Measurements from ENCODE around the gene TST.
"Not testable (repeated sequence)": the region's sequence is repeated elsewhere in the genome, so short reads cannot be mapped to it uniquely, and the experiment has no call there.

Gene TST

DNA sequence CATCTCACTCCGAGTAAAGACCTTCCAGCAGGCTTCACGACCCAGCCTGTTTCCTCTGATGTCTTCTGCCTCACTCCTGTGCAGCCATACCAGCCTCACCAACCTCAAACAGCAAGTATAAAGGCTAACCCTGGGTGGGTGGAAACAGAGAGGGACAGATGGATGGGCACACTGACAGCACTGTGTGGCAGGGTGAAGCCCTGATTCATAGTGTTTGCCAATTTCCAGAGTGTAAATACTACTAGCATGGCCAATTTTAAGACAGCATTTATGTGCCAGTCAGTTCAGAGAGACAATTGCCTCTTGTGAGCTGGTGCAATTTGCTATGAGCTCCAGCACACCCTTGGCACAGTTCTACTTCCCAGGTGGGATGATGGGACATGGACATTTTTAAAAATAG is 21.5 kb downstream of the TST start:
- intact Hi-C loops (cut with DNase I): no loop called here
- peak in 1 of 10 donors; percentile 70 for DNase-seq

DNA sequence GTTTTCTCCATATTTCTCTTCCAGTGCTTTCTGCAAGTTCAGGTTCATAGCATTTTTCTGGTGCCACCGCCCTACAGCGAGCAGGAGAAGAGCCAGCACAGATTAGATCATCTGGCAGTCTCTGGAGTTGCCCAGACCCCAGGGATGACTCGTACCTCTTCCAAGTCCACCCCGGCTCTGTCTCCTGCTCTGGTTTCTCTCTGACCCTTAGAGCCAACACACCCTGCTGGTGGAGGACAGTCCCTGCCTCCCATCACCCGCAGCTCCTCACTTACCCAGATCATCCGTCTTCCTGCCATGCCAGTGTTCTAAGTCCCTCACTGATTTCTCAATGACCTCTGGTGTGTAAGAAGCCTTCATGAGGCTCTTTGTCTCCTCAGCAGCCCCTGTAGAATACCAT is 28.0 kb downstream of the TST start:
- no peak for DNase-seq
- intact Hi-C loops (cut with DNase I): no loop called here

- no peak for DNase-seq
- intact Hi-C loops (cut with DNase I): no loop called here
Measured at GRCh38 chr22:36990457-36990856, 28.8 kb downstream of the TST start.

DNA sequence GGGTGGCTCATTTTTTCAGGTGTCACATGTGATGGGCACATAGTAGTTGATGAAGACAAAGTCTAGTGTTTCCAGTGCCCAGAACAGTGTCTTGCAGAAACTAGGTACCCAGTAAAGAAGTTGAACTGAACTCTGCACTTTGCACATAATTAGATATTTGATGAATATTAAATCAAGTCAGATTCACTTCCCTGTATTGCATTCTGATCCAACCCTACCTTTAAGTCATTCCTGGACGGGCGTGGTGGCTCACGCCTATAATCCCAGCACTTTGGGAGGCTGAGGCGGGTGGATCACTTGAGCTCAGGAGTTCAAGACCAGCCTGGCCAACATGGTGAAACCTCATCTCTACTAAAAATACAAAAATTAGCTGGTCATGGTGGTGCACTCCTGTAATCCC is 30.2 kb downstream of the TST start:
- DNase-seq; intact Hi-C loops (cut with DNase I): not testable (repeated sequence)

GRCh38 chr22:36988075-36988832 is 31.0 kb downstream of the TST start:
- no peak for DNase-seq
- intact Hi-C loops (cut with DNase I): no loop called here

GRCh38 chr22:36986242-36986821 is 32.9 kb downstream of the TST start:
- no peak for DNase-seq
- intact Hi-C loops (cut with DNase I): loop anchor here (2.0 kb wide), 1 partner anchor 16 kb away; no protein-coding TSS in a partner anchor

- intact Hi-C loops (cut with DNase I): no loop called here
- DNase-seq: no peak
Measured at GRCh38 chr22:36985211-36985889, 33.9 kb downstream of the TST start.

- intact Hi-C loops (cut with DNase I): no loop called here
- DNase-seq: no peak
Measured at GRCh38 chr22:36982136-36982535, 37.1 kb downstream of the TST start.

DNA sequence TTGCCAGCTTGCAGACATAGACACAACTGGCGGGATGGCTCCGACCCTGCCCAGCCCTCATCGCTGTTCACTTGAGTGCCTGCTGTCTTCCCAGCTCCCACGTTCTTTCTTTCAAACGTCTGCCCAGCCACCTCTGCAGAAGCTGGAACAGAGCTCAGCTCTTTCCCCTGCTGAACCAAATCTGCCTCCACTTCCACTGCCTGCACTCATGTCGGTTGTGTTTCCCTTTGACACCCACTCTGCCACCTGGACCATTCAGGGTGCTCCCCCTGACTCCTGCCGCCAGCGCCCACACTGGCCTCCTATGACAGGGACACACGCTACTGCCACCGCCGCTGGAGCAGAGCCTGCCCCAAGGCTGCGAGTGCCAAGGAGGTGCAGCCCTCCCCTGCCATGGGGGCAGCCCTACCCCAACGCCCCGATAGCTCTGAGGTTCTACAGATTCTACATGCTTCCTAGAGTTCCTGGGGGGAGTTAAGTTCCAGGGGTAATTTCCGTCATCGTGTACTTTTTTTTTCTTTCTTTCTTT is 37.9 kb downstream of the TST start:
- DNase-seq: peak in 2 of 10 donors; percentile 75 to 87
- intact Hi-C loops (cut with DNase I): no loop called here

- intact Hi-C loops (cut with DNase I): loop anchor here (2.0 to 5.0 kb wide), 2 partner anchors 107 to 122 kb away; no protein-coding TSS in a partner anchor
Measured at GRCh38 chr22:36979016-36979910, 40.0 kb downstream of the TST start.

GRCh38 chr22:36977947-36978660 is 41.1 kb downstream of the TST start:
- peak; percentile 79 to 98 (median 90) for DNase-seq
- intact Hi-C loops (cut with DNase I): loop anchor here (1.0 to 5.0 kb wide), 3 partner anchors 106 to 196 kb away; no protein-coding TSS in a partner anchor

More at GRCh38 chr22:36979016-36979910, 40.0 kb downstream of the TST start:
- DNase-seq: no peak

- peak in 7 of 10 donors; percentile 29 to 89 (median 44) for DNase-seq
- intact Hi-C loops (cut with DNase I): loop anchor here (5.0 kb wide), 1 partner anchor 105 kb away; no protein-coding TSS in a partner anchor
Measured at GRCh38 chr22:36977401-36977861, 41.8 kb downstream of the TST start.

DNA sequence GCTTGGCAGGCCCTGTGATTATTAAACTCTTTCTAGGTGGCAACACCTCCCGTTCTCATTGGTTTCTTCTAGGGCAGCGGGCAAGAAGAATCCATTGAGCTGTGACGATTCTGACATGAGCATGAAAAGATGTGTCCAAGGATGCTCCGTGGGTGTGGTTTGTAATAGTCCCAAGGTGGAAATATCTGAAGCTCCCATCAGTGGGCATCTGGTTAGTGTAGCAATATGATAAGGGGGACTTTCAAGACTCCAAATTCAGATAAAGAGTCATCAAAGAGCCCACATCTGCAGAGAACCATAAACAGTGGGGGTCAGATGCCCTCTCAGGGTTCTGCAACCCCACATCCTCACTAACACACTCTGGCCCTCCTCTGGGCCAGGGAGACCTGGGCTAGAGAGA is 42.6 kb downstream of the TST start:
- DNase-seq: no peak
- intact Hi-C loops (cut with DNase I): loop anchor here (5.0 kb wide), 1 partner anchor 104 kb away; no protein-coding TSS in a partner anchor

DNA sequence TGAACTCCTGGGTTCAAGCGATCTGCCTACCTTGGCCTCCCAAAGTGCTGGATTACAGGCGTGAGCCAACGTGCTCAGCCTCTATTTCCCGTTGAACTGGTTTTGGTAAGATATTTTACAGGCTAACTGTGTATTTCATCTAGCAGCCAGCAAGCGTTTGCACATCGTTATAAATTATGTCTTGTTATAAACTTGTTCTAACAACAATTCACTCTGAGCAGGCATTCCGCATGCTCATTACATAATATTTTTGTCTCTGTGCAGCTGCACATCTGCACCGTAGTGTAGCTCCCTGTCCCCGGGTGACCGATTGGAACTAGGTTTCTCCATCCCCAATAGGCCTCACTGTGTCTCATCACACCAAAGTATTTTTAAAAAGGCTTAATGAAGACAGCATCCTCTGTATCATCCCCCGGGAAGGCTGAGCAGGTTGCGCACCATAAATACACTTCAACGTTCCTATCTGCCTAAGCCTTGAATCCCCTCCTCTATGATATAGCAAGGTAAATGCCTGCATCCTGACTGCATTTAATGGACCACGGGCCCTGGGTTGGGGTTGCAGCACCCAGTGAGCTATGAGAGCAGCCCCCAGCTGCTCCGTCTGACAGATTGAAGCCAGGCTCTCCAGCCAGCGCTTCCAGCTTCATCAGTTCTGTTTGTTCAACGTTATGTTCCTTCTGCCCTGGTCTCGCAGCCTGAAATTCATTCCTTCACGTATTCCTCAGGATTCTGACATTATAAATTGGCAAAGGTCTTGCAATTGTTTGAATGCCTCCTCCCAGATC is 47.7 kb downstream of the TST start:
- DNase-seq: peak in 3 of 10 donors; percentile 7 to 54 (median 17)
- intact Hi-C loops (cut with DNase I): no loop called here

DNA sequence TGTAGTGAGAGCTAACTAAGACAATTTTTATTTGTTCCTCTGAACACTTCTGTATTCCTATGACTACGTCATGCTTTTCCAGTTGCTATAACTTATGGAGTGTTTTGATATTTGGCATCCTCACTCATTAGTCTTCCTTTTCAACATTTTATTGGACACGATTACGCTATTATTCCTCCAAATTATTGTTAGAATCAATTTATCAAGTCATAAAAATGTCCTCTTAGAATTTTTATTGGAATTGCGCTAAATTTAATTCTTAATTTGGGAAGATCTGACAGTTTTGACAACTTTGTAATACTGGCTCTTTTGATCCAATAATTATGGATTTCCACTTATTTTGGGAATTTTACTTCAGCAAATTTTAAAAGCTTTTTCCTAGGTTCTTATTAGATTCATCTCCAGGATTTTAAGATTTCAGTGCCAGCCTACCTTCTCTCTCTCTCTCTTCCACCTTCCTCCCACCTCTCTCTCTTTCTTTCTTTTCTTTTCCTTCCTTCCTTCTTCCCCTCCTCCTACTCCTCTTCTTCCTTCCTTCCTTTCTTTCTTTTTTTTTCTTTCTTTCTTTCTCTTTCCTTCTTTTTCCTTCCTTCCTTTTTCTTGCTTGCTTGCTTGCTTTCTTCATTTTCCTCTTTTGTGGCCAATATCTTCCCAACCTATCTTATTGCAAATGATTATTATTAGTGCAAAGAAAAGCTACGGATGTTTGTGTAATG is 50.8 kb downstream of the TST start:
- intact Hi-C loops (cut with DNase I): no loop called here
- DNase-seq: no peak

- intact Hi-C loops (cut with DNase I): no loop called here
Measured at GRCh38 chr22:36966851-36967540, 52.3 kb downstream of the TST start.

DNA sequence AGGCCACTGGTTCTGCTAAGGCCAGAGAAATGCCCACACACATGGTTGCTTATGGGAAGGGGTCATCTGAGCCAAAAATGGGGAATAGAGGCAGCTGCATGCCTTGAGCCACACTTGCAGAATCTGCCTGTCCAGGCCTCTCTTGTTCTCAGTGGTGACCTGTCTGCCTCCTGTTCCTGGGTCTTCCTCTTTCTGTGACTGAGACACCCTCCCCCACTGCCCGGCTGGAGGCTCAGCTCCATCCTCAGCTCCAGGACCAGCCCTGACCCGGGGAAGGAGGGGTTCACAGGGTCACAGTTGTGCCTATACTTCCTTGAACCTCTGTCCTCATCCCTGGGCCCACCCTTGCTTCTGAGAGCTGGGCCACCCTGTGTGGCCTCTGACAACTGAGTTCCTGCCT is 53.6 kb downstream of the TST start:
- DNase-seq: peak in 2 of 10 donors; percentile 39 to 61
- intact Hi-C loops (cut with DNase I): no loop called here

More at GRCh38 chr22:36966851-36967540, 52.3 kb downstream of the TST start:
- peak in 1 of 10 donors; percentile 22 for DNase-seq
